IMR-90 (cell line): ENCODE results near the gene EML4. TPM values are rescaled to one million over a fixed set of nuclear protein-coding genes. Genes with fewer than 3 reads are reported as not detected.
A peak's percentile ranks its signal among the peaks of the same experiment; 100 is the strongest.

Experiments used
- ATAC-seq: fragments of 200-7000 bp; cut with Tn5 transposase; 2 replicates; pipeline ENCODE4 v1.9.1; 2020; ENCODE audit warnings: low read depth, mild to moderate bottlenecking, moderate library complexity
- BruUV-seq: library from RNA; stranded (reverse); fragments of 400-500 nt; replicated peaks from 2 replicates; lab custom pipeline; 2021; lab: Mats Ljungman, UMichigan
- CTCF ChIA-PET: fragments of 300-600 bp; formaldehyde crosslinking; extraction: SDS; loops from one replicate; lab custom pipeline; 2021; ENCODE audit warnings: antibody characterized with exemption; lab: Yijun Ruan, JAX
- POLR2A ChIA-PET: fragments of 300-600 bp; sonication (Branson Sonifier 250); formaldehyde crosslinking; loops from one replicate; lab custom pipeline; 2022; ENCODE audit warnings: antibody characterized with exemption; ENCODE audit not compliant: unreplicated experiment; lab: Charles Lee
- DNase-seq: peaks from one replicate; pipeline ENCODE4 v3.0.0; 2013
- H2AFZ ChIP-seq: replicated peaks from 2 replicates; pipeline ENCODE3; 2013; ENCODE audit warnings: low read length, mild to moderate bottlenecking; ENCODE audit not compliant: poor library complexity
- H2AK5ac ChIP-seq: 2 replicates; pipeline ENCODE4 v1.6.1; 2013; ENCODE audit warnings: low read depth, low read length, inconsistent platforms
- H2AK9ac ChIP-seq: replicated peaks from 2 replicates; pipeline ENCODE3; 2013; ENCODE audit warnings: mild to moderate bottlenecking, low read depth, low read length, moderate library complexity; ENCODE audit not compliant: poor library complexity
- H2BK120ac ChIP-seq: 2 replicates; pipeline ENCODE4 v1.6.1; 2013; ENCODE audit warnings: low read depth, low read length, inconsistent platforms
- H2BK15ac ChIP-seq: 3 replicates; pipeline ENCODE4 v1.6.1; 2013; ENCODE audit warnings: low read depth, low read length, inconsistent platforms
- H2BK20ac ChIP-seq: 2 replicates; pipeline ENCODE4 v1.6.1; 2013; ENCODE audit warnings: low read depth, mild to moderate bottlenecking, inconsistent platforms, low read length, moderate library complexity
- H2BK5ac ChIP-seq: 2 replicates; pipeline ENCODE4 v1.6.1; 2013; ENCODE audit warnings: mild to moderate bottlenecking, low read depth, low read length, inconsistent platforms; ENCODE audit not compliant: poor library complexity, severe bottlenecking
- H3K14ac ChIP-seq: replicated peaks from 2 replicates; pipeline ENCODE4 v1.6.1; 2013; ENCODE audit warnings: low read depth, low read length, inconsistent platforms
- H3K18ac ChIP-seq: 2 replicates; pipeline ENCODE4 v1.6.1; 2013; ENCODE audit warnings: low read depth, low read length, control low read depth
- H3K23ac ChIP-seq: 2 replicates; pipeline ENCODE4 v1.6.1; 2013; ENCODE audit warnings: low read depth, low read length, inconsistent platforms
- H3K27ac ChIP-seq: 2 replicates; pipeline ENCODE4 v1.5.1; 2013; ENCODE audit warnings: mild to moderate bottlenecking, control low read depth, low read length; ENCODE audit not compliant: insufficient read depth
- H3K27me3 ChIP-seq: 2 replicates; pipeline ENCODE4 v1.6.1; 2013; ENCODE audit warnings: low read length; ENCODE audit not compliant: control insufficient read depth, insufficient read depth
- H3K36me3 ChIP-seq: 2 replicates; pipeline ENCODE4 v1.6.1; 2013; ENCODE audit warnings: low read length, mixed read lengths; ENCODE audit not compliant: control insufficient read depth, insufficient read depth
- H3K4ac ChIP-seq: 2 replicates; pipeline ENCODE4 v1.6.1; 2013; ENCODE audit warnings: low read depth, low read length, inconsistent platforms
- H3K4me1 ChIP-seq: 2 replicates; pipeline ENCODE4 v1.6.1; 2013; ENCODE audit warnings: low read length, mixed read lengths; ENCODE audit not compliant: control insufficient read depth, insufficient read depth
- H3K4me2 ChIP-seq: 2 replicates; pipeline ENCODE4 v1.6.1; 2013; ENCODE audit warnings: low read depth, mild to moderate bottlenecking, control low read depth, low read length, moderate library complexity
- H3K4me3 ChIP-seq: 2 replicates; pipeline ENCODE4 v1.5.1; 2013; ENCODE audit warnings: low read depth, mild to moderate bottlenecking, control low read depth, low read length, moderate library complexity; ENCODE audit not compliant: insufficient read depth
- H3K56ac ChIP-seq: 2 replicates; pipeline ENCODE4 v1.6.1; 2013; ENCODE audit warnings: low read length, inconsistent platforms; ENCODE audit not compliant: insufficient read depth; ENCODE audit errors: extremely low read depth
- H3K79me1 ChIP-seq, 2 experiments: 2 replicates each; pipeline ENCODE4 v1.6.1; 2013; ENCODE audit warnings: low read length in 2 of 2, inconsistent platforms in 1 of 2, low read depth in 1 of 2
- H3K9ac ChIP-seq: 2 replicates; pipeline ENCODE4 v1.6.1; 2013; ENCODE audit warnings: low read depth, low read length, control low read depth
- H3K9me1 ChIP-seq: 2 replicates; pipeline ENCODE4 v1.6.1; 2013; ENCODE audit warnings: low read length, inconsistent platforms; ENCODE audit not compliant: insufficient read depth
- H3K9me3 ChIP-seq: 2 replicates; pipeline ENCODE4 v1.6.1; 2013; ENCODE audit warnings: low read length; ENCODE audit not compliant: control insufficient read depth, insufficient read depth
- H4K20me1 ChIP-seq: 2 replicates; pipeline ENCODE4 v1.6.1; 2013; ENCODE audit warnings: low read length, inconsistent platforms; ENCODE audit not compliant: insufficient read depth
- H4K5ac ChIP-seq: 2 replicates; pipeline ENCODE4 v1.6.1; 2013; ENCODE audit warnings: mild to moderate bottlenecking, low read depth, low read length, control low read depth
- H4K8ac ChIP-seq, 2 experiments: 2 replicates each; pipeline ENCODE4 v1.6.1; 2013; ENCODE audit warnings: low read depth in 2 of 2, low read length in 2 of 2, control low read depth in 1 of 2, inconsistent platforms in 1 of 2
- H4K91ac ChIP-seq: 2 replicates; pipeline ENCODE4 v1.6.1; 2013; ENCODE audit warnings: low read depth, low read length, inconsistent platforms; ENCODE audit not compliant: insufficient read depth
- CEBPB ChIP-seq: IDR thresholded peaks from 2 replicates; pipeline ENCODE4 v1.6.1; 2012; ENCODE audit warnings: low read depth, low read length, improper control_type of control experiment
- CHD1 ChIP-seq: IDR thresholded peaks from 2 replicates; pipeline ENCODE4 v1.6.1; 2012; ENCODE audit warnings: low read depth, low read length, improper control_type of control experiment
- MAZ ChIP-seq: IDR thresholded peaks from 2 replicates; pipeline ENCODE4 v1.6.1; 2012; ENCODE audit warnings: low read depth, mild to moderate bottlenecking, low read length, improper control_type of control experiment, moderate library complexity, borderline replicate concordance
- MXI1 ChIP-seq: IDR thresholded peaks from 2 replicates; pipeline ENCODE4 v1.6.1; 2012; ENCODE audit warnings: low read depth, mild to moderate bottlenecking, low read length, moderate library complexity, borderline replicate concordance
- NFE2L2 ChIP-seq: fragments of 150-350 bp; IDR thresholded peaks from 2 replicates; pipeline ENCODE4 v1.6.1; 2016; ENCODE audit warnings: low read depth, mild to moderate bottlenecking, low read length
- POLR2A ChIP-seq: IDR thresholded peaks from 2 replicates; pipeline ENCODE4 v1.6.1; 2012; ENCODE audit warnings: mild to moderate bottlenecking, low read depth, low read length
- RCOR1 ChIP-seq: IDR thresholded peaks from 2 replicates; pipeline ENCODE4 v1.6.1; 2012; ENCODE audit warnings: mild to moderate bottlenecking, low read length, improper control_type of control experiment; ENCODE audit not compliant: insufficient replicate concordance
- SMC3 ChIP-seq: fragments of 150-350 bp; IDR thresholded peaks from 2 replicates; pipeline ENCODE4 v1.6.1; 2016; ENCODE audit warnings: low read depth, mild to moderate bottlenecking, antibody characterized with exemption, low read length, moderate library complexity
- WGBS, 2 experiments: methylation state at CpG; one replicate each; pipeline versions ENCODE4 v1.1.5 to v1.1.7; 2013; ENCODE audit warnings: missing lambda C conversion rate in 2 of 2; ENCODE audit not compliant: insufficient read length in 1 of 2; ENCODE audit errors: extremely low coverage in 2 of 2; 5-methylcytosine and 5-hydroxymethylcytosine counted together
- dilution Hi-C: fragments of 300-500 bp; cut with HindIII; formaldehyde crosslinking; loops from one replicate; pipeline ENCODE4 v1.14.3; 2018; ENCODE audit warnings: low sequenced_read_pairs; ENCODE audit not compliant: unreplicated experiment
- in situ Hi-C: fragments of 300-500 bp; cut with MboI; formaldehyde crosslinking; loops from 3 replicates; pipeline ENCODE4 v1.14.3; 2019; ENCODE audit warnings: low sequenced_read_pairs, inconsistent platforms, mixed read lengths
- intact Hi-C: fragments of 100-400 bp; cut with micrococcal nuclease; formaldehyde crosslinking; loops from 2 replicates; pipeline ENCODE4 v1.10.0; 2022
- polyA plus RNA-seq, 3 experiments: library from polyadenylated mRNA; depleted of rRNA; stranded (reverse); fragments of >200 nt; gene quantifications; 2 replicates each; pipeline ENCODE4 v1.2.3, GENCODE V29; 2012; ENCODE audit warnings: low replicate concordance in 1 of 3
- total RNA-seq: library from RNA; depleted of rRNA; stranded (reverse); fragments of >200 nt; gene quantifications from 2 replicates; pipeline ENCODE4 v1.2.3, GENCODE V29; 2012
- TF ChIP-seq, protein P1 (sequence below): fragments of 150-350 bp; IDR thresholded peaks from 2 replicates; pipeline ENCODE4 v1.6.1; 2016; ENCODE audit warnings: low read depth, mild to moderate bottlenecking, low read length, moderate library complexity, borderline replicate concordance
- TF ChIP-seq, protein P2 (sequence below): fragments of 150-350 bp; IDR thresholded peaks from 2 replicates; pipeline ENCODE4 v1.6.1; 2017; ENCODE audit warnings: mild to moderate bottlenecking, antibody characterized with exemption, low read length, low read depth

EML4 gene
- total and polyA plus RNA-seq, 2 of the 4 experiments (the other 2 are of a cell fraction), result 29.7 to 73.7 TPM

DNA sequence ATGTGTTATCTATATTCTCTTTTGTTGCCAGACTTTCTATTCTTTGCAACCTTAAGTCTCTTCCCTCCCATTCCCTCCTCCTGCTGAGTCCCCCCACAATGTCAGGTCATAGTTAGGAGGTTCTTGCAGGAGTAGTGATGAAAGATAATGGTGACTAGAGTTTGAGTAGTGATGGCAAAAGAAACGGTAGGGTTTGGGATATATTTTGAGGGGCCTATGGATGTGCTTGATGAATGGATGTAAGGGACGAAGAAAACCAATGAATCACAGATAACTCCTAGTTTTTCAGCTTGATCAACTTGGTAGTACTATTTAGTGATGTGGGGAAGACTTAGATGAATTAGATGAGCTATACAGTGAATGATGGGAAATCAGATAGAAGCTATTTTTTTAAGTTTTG lies 21.0 kb downstream of the EML4 start:
- in situ Hi-C loops, result no loop called here

More for the DNA sequence above, 21.0 kb downstream of the EML4 start:
- intact Hi-C loops, result no loop called here
- peaks cover 8% of the 10 kb centered on the region for H3K9me1 ChIP-seq
- H2BK5ac ChIP-seq, result peak overlapping the region; percentile 24
- peaks cover 7% of the 10 kb centered on the region; the same call in 1 of the 2 replicates for H4K20me1 ChIP-seq
- no peak overlapping the region for H2BK20ac ChIP-seq
- H3K56ac ChIP-seq, result no peak overlapping the region
- ATAC-seq (no peak), DNase-seq (no peak)
- TF ChIP-seq MXI1 (no peak), SMC3 (no peak), NFE2L2 (no peak), POLR2A (no peak), RCOR1 (no peak), CHD1 (no peak), CEBPB (no peak), MAZ (no peak)
- TF ChIP-seq, protein P1, sequence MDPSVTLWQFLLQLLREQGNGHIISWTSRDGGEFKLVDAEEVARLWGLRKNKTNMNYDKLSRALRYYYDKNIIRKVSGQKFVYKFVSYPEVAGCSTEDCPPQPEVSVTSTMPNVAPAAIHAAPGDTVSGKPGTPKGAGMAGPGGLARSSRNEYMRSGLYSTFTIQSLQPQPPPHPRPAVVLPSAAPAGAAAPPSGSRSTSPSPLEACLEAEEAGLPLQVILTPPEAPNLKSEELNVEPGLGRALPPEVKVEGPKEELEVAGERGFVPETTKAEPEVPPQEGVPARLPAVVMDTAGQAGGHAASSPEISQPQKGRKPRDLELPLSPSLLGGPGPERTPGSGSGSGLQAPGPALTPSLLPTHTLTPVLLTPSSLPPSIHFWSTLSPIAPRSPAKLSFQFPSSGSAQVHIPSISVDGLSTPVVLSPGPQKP, result no peak
- TF ChIP-seq, protein P2, sequence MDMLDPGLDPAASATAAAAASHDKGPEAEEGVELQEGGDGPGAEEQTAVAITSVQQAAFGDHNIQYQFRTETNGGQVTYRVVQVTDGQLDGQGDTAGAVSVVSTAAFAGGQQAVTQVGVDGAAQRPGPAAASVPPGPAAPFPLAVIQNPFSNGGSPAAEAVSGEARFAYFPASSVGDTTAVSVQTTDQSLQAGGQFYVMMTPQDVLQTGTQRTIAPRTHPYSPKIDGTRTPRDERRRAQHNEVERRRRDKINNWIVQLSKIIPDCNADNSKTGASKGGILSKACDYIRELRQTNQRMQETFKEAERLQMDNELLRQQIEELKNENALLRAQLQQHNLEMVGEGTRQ, result no peak
- H2BK15ac ChIP-seq, result no peak overlapping the region
- BruUV-seq, result no TSS peak
- H3K27me3 ChIP-seq, result no peaks in the 10 kb centered on the region
- no peak overlapping the region for H2AK5ac ChIP-seq
- no peak overlapping the region for H2AFZ ChIP-seq
- CTCF ChIA-PET, result no interaction called here
- H3K4me2 ChIP-seq, result no peak overlapping the region
- no peak overlapping the region for H3K4me3 ChIP-seq
- H4K5ac ChIP-seq, result no peak overlapping the region
- no peak overlapping the region for H3K18ac ChIP-seq
- no peak overlapping the region for H4K91ac ChIP-seq
- no peak overlapping the region for H3K23ac ChIP-seq
- no peaks in the 10 kb centered on the region for H3K36me3 ChIP-seq
- WGBS, 2 experiments, result no CpG with 5 or more reads among the region's 2 CpGs
- POLR2A ChIA-PET, result interaction anchor here (0.6 kb wide), 1 partner anchor 23 kb away, joined by 3 read pairs; no protein-coding TSS in a partner anchor
- H3K79me1 ChIP-seq, result peaks cover 14 to 75% of the 10 kb centered on the region in 2 experiments
- no peaks in the 10 kb centered on the region for H3K9me3 ChIP-seq
- peaks cover 21% of the 10 kb centered on the region for H3K4me1 ChIP-seq
- no peak overlapping the region for H3K9ac ChIP-seq
- no peak overlapping the region for H3K14ac ChIP-seq
- H3K4ac ChIP-seq, result no peak overlapping the region
- H2AK9ac ChIP-seq, result no peak overlapping the region
- no peak overlapping the region for H2BK120ac ChIP-seq
- dilution Hi-C loops, result no loop called here
- no peak overlapping the region for H4K8ac ChIP-seq
- no peak overlapping the region for H3K27ac ChIP-seq
